Bronchial epithelial cell (primary cell): ENCODE data around the gene TELO2. TPM values are rescaled to one million over a fixed set of nuclear protein-coding genes. Genes with fewer than 3 reads are reported as not detected.

ENCODE experiments used
- DNase-seq: peaks from one replicate; pipeline ENCODE4 v3.0.0-alpha.2; 2010; ENCODE audit warnings: low read depth
- FAIRE-seq: peaks from 2 replicates; lab custom pipeline; 2011; peaks lifted over from hg19 to GRCh38; lab: Jason Lieb, UNC
- H3K27me3 ChIP-seq: 2 replicates; pipeline ENCODE4 v1.5.1; 2011; ENCODE audit warnings: low read length; ENCODE audit not compliant: control insufficient read depth, insufficient read depth
- H3K36me3 ChIP-seq: 2 replicates; pipeline ENCODE4 v1.5.1; 2011; ENCODE audit warnings: low read length; ENCODE audit not compliant: control insufficient read depth, insufficient read depth
- H3K4me3 ChIP-seq: 2 replicates; pipeline ENCODE4 v1.5.1; 2011; ENCODE audit warnings: mild to moderate bottlenecking, low read depth, low read length, control low read depth
- CTCF ChIP-seq: IDR thresholded peaks from 2 replicates; pipeline ENCODE4 v1.5.1; 2011; ENCODE audit warnings: mild to moderate bottlenecking, moderate library complexity, low read length, control low read depth, inconsistent platforms; ENCODE audit not compliant: insufficient read depth, severe bottlenecking
- total RNA-seq: library from RNA; depleted of rRNA; stranded (reverse); fragments of >200 nt; gene quantifications from 2 replicates; pipeline ENCODE4 v1.2.1, GENCODE V29; 2014

TELO2 gene
- total RNA-seq, 1 donor from 2014 or later = 8.2 TPM

- no peak for TF ChIP-seq CTCF
- Histone ChIP-seq H3K27me3 (no peaks in the 10 kb centered on the region), H3K4me3 (no peak overlapping the region), H3K36me3 (no peaks in the 10 kb centered on the region)
- FAIRE-seq = no peak
- DNase-seq = peak; percentile 82
Measured at GRCh38 chr16:1543085-1543896, 50.1 kb downstream of the TELO2 start.

- no peaks in the 10 kb centered on the region for H3K27me3 ChIP-seq
- no peak for FAIRE-seq
- no peak for TF ChIP-seq CTCF
- no peak for DNase-seq
- no peak overlapping the region for H3K4me3 ChIP-seq
- H3K36me3 ChIP-seq = no peaks in the 10 kb centered on the region
Measured at GRCh38 chr16:1545044-1546040, 52.2 kb downstream of the TELO2 start.

- no peaks in the 10 kb centered on the region for H3K36me3 ChIP-seq
- FAIRE-seq (no peak), DNase-seq (no peak)
- no peak for TF ChIP-seq CTCF
- no peak overlapping the region for H3K4me3 ChIP-seq
- no peaks in the 10 kb centered on the region for H3K27me3 ChIP-seq
Measured at GRCh38 chr16:1546430-1546829, 53.3 kb downstream of the TELO2 start.

- Histone ChIP-seq H3K4me3 (no peak overlapping the region), H3K36me3 (no peaks in the 10 kb centered on the region), H3K27me3 (no peaks in the 10 kb centered on the region)
- FAIRE-seq (no peak), DNase-seq (no peak)
- TF ChIP-seq CTCF = no peak
Measured at GRCh38 chr16:1548233-1548632, 55.1 kb downstream of the TELO2 start.

GRCh38 chr16:1548727-1549126 is 55.6 kb downstream of the TELO2 start:
- FAIRE-seq = peak; percentile 86
- peak; percentile 44 for DNase-seq
- TF ChIP-seq CTCF = no peak
- no peak overlapping the region for H3K4me3 ChIP-seq
- no peaks in the 10 kb centered on the region for H3K36me3 ChIP-seq
- no peaks in the 10 kb centered on the region for H3K27me3 ChIP-seq
